ENCODE results near the gene ARID5A.
A peak's percentile ranks its signal among the peaks of the same experiment; 100 is the strongest.
"Not testable (repeated sequence)": the region's sequence is repeated elsewhere in the genome, so short reads cannot be mapped to it uniquely, and the experiment has no call there.

The ARID5A gene

DNA sequence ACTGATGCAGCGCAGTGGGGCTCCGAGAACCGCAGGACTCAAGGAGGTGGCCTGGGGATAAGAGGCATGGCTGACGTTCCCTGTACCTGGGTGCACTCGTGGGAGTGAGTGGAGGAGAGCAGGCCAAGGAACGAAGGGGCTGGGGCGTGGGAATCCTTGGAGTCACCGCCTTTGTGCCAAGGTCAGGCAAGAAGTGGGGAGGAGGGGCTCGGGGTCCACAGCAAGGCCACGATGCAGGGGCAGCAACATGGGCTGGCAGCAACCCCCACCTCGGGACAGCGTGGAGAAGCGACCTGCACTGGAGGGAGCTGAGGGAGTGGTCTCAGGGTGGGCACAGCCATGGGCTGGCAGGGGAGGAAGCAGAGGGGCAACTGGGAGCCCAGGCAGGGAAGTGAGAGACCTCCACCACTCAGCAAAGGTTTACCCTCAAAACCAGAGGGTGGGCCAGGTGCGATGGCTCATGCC lies 18.6 kb downstream of the ARID5A start:
- no peak for DNase-seq (ENCODE audit: low spot score)

DNA sequence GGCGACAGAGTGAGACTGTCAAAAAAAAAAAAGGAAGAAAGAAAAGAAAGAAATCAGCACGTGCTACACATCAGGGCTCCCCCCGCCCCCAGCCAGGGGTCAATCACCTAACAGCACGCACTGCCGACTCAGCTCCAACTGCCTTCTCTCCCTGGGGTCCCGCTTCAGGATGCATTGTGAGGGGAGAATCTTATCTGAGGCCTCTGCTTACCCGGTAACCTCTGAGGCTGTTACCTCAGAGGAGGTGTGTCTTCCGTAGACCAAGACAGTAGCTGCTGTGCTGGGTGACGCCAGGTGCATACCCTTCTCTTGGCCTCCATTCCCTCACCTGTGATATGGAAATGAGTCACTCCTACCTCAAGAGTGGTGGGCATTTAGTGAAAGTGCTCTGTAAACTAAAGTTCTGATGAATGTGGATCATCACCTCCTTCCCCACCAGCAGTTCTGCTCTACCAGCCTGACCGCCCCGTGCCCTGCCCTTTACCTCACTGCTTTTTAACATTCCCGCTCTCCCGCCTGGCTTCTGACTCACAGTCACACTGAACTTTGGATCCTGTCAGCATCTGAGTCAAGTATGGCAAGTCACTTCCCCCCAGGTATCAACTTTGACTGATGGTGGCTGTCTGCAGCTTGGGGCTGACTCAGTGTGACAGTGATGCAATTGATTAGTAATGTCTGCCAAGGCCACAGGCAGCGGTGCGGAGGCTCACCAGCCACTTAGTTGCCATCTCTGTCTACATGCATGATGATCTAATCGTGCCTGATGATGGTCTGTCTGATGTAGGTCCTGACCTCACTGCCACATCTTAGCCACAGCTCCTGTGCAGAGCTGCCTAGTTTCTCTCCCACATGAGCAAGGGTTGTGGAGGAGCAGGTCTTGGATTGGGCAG lies 20.1 kb downstream of the ARID5A start:
- peak; percentile 29 for DNase-seq (ENCODE audit: low spot score)

DNA sequence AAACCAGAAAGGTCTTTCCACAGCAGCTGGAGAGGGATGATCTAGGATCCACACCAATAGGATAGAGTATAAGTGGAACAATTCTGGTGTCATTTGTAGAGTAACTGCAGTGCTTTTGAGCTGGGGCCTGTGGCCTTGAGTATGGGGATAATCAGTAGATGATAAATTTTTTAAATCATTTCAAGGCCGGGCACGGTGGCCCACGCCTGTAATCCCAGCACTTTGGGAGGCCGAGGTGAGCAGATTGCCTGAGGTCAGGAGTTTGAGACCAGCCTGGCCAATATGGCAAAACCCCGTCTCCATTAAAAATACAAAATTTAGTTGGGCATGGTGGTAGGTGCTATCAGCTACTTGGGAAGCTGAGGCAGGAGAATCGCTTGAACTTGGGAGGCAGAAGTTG lies 20.9 kb downstream of the ARID5A start:
- DNase-seq (ENCODE audit: low spot score): not testable (repeated sequence)

DNA sequence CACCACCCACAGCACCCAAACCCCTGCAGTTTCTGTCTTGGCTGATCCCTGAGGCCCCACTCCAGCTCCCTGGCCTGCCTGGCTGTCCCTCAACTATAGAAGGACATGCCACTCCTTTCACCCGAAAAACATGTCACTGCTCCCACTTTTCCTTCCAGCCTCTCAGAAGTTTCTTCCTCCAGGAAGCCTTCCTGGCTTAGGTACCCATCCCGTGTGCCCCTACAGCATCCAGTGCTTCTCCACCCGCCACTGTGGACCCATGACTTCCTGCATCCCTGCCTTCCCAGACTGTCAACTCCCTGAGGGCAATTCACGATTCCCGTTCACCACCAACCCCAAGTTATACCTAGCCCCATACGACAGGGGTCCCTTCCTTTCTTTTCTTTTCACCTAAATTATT lies 21.5 kb downstream of the ARID5A start:
- no peak for DNase-seq (ENCODE audit: low spot score)

DNA sequence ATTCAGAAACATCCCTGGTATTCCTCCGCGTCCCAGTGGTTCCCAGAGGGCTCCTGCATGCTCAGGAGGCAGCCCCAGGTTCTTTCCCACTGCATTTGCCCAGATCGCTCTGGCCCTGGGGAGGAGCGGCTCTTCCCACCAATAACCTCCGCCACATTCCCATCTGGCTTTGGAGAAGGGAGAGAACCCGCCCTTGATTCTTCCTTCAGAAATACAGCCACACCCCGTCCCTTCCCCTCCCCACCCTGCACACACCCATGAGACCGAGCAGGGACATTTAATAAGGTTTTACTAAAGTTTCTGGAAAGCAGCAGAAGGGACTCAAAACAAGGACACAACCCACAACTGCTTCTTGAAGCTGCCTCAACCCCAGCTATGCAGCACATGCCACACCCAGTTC lies 21.9 kb downstream of the ARID5A start:
- no peak for DNase-seq (ENCODE audit: low spot score)

DNA sequence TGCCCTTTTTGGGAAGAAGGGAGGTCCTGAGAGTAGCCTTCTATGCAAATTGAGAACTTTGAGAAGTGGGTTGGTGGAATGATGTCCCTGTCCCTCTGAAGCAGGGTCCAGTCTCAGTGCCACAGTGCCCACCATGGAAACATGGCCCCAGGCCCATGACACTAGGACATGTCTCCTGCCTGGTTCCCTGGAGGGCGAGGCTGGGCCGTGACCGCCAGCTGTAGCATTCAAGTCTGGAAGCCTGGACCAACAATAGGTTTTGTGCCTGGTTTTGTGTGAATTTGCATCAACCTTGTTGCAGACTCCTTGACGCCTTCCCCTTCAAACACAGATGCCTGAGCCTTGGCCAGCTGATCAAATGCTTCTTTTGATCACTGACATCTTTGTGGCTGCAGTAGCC lies 27.5 kb downstream of the ARID5A start:
- no peak for DNase-seq (ENCODE audit: low spot score)

DNA sequence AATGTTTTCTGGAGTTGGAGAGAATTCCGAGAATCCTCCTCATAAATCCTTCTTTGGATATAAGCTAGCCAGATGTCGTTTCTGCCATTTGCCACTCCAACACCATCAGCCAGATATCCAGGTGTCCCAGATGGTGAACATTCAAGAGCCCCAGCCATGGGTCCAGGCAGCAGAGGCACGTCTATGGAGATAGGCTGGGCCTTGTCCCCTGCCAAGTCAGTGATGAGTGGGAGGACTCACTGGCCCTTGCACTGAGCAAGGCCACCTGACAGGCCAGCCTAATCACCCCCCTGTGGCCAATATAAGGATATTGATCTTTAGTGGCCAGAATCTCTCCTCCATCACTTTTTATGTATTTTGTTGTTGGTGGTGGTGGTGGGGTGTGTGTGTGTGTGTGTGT lies 28.0 kb downstream of the ARID5A start:
- no peak for DNase-seq (ENCODE audit: low spot score)

DNA sequence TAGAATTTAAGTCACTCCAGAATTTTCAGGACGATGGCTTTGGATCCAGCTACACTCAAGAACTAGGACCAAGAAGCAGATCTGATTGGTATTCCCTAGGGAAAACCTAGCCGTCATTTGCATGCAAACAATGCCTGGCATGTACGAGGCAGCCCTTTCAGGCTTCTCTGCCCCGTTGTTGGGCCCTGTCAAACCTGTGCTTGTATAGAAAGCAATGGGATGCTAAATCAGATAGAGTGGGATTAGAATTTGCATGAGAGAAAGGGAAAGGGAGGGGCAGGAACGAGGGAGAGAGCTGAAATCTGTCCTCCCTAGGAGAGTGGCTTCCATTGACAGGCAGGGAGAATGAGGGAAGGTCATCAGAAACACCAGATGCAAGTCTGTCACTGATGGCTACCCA lies 28.6 kb downstream of the ARID5A start:
- DNase-seq (ENCODE audit: low spot score): no peak

DNA sequence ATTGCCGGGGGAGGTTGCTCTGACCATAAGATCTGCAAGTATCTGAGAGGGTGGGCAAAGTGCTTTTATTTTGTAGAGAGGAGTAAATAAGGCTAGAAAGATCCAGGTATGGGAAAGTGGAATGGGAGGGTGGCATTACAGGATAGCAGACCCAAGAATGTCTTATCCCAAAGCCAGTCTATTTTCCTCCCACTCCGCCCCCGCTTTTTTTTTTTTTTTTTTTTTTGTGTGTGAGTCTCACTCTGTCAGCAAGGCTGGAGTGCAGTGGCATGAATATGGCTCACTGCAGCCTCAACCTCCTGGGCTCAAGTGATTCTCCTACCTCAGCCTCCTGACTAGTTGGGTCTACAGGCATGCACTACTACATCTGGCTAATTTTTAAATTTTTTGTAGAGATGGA lies 31.5 kb downstream of the ARID5A start:
- no peak for DNase-seq (ENCODE audit: low spot score)

DNA sequence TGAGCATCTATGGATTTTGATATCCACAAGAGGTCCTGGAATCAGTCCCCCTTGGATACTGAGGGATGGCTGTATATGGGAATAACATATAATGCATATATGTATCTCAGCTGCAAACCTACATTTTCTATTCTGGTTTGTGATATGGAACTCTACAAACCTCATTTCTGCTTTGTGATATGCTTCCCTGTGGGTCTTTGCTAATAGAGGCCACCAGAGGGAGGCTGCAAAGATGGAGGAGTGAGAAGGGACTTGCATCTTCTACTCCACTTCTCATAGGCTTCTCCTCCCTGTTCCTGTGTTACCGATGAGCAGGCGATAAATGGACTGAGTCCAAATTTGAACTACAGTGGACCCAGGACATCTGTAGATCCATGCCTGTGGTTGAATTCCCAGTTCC lies 37.8 kb downstream of the ARID5A start:
- DNase-seq (ENCODE audit: low spot score): no peak

DNA sequence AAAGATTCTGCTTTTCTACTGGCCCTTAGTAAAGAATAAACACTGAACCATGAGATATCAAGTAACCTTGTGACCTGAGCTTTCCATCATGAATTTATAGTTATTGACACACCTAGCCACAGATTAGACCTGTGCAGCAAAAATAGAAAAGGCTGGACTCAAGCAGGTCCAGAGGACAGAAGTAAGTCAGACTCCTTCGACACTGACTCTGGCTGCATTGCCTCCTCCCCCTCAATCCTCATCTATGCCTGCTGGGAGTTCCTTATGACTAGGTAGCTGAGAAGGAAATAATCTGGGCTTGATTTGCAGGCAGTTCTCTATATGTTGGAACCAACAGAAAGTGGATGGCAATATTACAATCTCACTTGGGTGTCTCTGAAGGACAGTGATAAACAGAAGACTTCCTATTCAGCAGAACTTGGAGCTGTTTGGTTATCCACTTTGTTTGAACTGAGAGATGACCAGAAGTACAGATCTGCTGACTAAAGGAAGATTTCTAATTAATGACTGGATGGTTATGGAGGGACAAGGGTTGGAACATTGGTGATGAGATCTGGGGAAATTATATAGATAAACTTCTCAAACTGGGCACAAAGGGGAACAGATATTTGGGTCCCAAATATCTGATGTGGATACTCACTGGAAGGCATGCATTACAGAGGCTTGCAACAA lies 39.4 kb downstream of the ARID5A start:
- no peak for DNase-seq (ENCODE audit: low spot score)

DNA sequence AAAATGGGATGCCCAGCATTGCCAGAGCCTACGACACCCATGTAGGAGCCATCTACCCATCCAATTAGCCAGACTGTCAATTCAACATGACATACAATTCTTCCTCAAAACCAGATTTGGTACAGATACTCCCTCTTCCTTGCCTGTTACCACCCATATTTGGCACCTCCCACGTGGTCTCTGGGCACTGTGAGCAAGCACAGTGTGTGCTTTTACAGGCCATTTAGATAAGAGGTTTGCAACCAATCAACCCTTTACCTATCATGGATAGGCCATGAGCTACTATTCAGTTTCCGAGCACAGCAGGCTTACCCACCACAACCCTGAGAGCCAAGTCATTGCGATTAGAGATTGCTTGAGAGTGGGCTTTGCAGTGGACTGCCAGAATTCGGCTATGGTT lies 40.9 kb downstream of the ARID5A start:
- DNase-seq (ENCODE audit: low spot score): no peak

DNA sequence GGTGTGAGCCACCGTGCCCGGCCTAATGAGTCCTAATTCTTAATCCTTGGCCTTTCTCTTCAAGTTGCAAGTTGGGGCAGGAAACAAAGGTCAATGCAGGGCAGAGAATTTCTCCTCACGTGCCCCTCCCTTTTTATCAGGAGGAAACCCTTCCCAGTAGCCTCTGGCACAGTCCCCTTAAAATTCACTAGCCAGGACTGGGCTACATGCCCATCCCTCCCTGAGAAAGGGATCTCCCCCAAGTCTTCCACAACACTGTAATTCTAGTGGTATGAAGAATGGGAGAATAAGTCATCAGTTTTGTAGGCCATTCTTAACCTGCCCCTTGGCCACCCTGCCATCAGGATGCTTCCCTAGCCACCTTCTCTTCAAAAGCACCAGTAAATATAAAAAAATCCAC lies 42.2 kb downstream of the ARID5A start:
- no peak for DNase-seq (ENCODE audit: low spot score)

DNA sequence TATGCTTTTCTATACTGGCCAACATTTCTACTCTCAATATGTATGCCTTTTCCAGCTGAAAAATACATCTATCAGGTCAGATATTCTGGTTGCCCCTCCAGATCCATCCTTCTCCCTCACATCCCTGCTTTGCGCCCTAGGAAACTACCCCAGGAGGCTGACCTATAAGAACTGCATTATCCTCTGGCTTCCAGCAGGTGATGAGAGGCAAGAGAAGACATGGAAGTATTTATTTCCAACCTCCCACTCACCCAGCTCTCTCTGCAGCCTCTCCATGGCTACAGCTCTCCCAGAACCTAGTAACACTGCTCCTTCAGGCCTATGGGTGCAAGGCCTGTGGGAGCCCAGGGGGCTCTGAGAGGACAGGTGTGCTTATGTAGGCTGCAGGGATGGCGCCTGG lies 42.9 kb downstream of the ARID5A start:
- no peak for DNase-seq (ENCODE audit: low spot score)

DNA sequence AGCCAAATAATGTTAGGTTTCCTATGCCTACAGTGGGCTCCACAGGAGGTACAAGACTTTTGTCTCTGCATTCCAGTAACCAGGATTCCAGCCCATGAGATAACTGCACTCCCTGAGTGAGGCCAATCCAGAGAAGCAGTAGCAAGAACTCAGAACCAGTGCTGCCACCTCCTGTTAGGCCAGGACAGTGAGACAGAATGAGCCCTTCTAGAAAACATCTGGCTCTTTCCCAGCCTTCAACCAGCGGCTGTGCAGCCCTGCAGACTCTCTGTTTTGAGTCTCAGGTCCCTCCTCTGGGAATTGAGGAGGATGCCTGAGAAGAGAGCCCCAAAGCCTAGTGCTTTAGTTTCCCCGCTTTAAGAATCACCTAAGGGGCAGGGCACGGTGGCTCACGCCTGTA lies 44.2 kb downstream of the ARID5A start:
- no peak for DNase-seq (ENCODE audit: low spot score)

DNA sequence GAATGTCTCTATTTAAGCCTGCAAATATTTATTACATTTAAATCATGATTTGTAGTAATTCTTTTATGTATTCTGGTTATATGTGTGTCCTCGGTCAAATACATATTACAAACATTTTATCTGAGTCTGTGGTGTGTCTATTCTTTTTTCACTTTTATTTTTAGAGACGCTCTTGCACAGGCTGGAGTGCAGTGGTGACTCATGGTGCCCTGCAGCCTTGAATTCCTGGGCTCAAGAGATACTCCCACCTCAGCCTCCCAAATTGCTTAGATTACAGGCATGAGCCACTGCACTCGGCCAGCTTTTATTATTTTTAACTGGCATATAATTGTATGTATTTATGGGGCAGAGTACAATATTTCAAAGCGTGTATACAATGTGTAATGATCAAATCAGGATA lies 47.5 kb downstream of the ARID5A start:
- no peak for DNase-seq (ENCODE audit: low spot score)

DNA sequence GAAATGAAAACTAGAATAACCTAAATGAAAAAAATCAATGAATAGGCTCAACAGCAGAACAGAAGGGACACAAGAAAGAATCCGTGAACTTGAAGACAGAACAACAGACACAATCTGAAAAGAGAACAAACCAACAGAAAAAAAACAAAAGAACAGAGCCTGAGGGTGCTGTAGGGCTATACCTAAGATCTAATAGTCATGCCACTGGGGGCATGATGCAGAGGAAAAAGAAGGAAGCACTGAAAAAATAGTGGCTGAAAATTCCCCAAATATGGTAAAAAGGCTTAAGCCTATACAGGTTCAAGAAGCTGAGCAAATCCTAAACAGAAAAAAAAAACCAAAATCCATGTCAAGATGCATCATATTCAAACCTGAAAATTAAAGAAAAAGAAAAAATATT lies 51.3 kb downstream of the ARID5A start:
- no peak for DNase-seq (ENCODE audit: low spot score)

DNA sequence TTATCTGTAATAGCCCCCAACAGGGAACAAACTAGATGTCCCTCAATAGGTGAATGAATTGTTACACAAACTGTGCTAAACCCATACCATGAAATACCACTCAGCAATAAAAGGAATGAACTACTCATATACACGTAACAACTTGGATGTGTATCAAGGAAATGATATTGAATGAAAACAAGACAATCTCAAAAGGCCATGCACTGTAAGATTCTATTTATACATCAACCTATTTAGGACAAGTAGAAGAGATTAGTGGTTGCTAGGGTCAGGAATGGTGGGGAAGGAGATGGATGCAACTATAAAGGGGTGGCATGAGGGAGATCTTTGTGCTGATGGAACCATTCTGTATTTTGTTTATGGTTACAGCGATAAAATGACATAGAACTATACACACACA lies 54.5 kb downstream of the ARID5A start:
- no peak for DNase-seq (ENCODE audit: low spot score)

DNA sequence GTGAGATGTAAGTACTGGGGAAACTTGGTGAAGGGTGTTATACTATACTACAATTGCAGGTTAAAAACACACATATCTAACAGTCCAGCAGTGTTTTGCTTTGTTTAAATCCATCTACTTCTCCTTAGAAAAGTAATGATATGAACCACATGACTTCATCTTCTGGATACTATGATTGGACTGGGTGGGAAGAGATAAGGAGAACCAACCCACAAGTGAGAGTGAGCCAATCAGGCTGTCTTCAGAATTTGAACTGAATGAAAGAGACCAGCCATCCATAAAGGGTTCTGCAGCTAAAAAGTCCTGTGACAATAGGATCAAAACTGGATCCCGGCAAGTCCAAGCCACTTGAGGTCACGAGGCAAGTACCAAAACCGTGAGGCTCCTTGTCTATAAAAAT lies 54.9 kb downstream of the ARID5A start:
- no peak for DNase-seq (ENCODE audit: low spot score)

DNA sequence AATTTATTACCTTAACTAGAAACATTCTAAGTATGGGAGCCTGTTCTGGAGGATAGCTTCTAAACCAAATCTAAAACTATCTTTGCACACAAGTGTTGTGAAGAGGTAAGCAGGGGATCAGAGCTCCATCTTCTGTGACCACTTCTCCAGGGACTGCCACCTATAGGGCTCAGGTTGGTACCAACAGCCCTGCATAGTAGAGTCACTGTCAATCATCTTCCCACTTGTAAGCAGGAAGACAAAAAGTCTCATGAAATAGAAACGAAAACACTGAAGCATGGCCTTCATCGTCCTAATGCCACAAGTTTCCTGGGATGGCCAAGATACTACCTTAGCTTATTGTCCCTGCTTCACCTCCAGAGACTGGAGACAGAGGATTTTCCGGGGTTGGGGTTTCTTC lies 57.7 kb downstream of the ARID5A start:
- DNase-seq (ENCODE audit: low spot score): no peak

DNA sequence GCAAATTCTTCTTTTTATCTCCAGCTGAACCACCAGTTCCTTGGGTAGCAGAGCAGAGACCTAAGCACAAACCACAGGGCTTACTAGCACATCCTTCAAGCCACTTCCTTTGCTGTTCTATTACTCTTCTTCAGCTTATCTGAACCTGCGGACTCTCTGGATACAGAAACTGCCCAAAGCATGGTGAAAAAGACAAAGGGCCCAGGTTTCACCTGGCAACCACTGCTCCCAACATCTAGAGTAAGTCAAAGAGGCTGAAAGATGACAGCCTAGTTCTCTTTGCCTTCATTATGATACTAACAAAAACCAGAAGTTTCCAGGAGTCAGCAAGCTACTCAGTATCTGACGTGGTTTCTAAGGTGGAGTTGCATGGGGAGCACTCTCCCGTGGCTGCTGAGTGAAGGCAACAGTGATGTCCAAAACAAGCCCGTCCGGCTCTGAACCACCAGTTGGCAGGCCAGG lies 58.2 kb downstream of the ARID5A start:
- DNase-seq (ENCODE audit: low spot score): no peak

DNA sequence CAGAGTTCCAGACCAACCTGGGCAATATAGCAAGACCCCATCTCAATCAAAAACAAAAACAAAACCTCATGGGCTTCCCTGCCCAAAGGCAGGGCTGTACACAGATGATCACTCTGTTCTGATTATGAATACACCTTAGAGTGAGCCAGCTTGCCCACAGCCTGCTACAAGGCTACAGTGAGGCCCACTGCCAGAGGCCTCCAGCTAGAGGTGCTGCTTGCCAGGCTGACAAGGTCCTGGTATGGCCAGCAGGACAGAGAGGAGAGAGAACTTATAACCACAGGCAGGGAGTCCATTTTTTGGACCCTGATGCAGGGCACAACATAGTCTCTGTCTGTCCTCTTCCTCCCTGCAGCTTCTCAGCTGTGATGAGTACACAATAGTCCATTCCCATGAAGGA lies 60.0 kb downstream of the ARID5A start:
- DNase-seq (ENCODE audit: low spot score): no peak

DNA sequence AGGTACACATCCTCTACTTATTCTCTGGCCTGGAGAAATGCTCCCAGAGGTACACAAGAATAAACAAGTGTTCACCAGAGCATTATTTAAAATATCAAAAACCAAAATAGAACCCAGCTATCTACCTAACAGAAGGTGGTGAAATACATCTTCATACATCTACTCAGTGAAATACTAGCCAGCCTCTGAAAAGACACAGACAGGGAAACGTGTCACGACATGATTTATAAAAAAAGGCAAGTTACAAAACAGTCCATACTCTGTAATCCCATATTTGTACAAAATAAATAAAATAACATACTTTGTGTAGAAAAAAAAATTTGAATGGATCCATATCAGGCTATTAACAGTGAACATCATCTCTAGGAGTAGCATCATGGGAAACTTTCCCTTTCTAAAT lies 63.4 kb downstream of the ARID5A start:
- DNase-seq (ENCODE audit: low spot score): no peak

All from SK-N-DZ (cell line).